Effector memory CD4-positive, alpha-beta T cell (primary cell): ENCODE measurements around the gene PLEKHN1.

Source experiments
- DNase-seq, 3 donors: peaks; one replicate each; pipeline ENCODE4 v3.0.0-alpha.2; 2020
- H3K27ac ChIP-seq: 2 replicates; pipeline ENCODE4 v1.7.0; 2013; ENCODE audit warnings: mild to moderate bottlenecking, low read length, moderate library complexity; ENCODE audit not compliant: insufficient read depth, poor library complexity, severe bottlenecking
- H3K27me3 ChIP-seq: replicated peaks from 2 replicates; pipeline ENCODE4 v1.7.0; 2013; ENCODE audit warnings: mild to moderate bottlenecking, low read length; ENCODE audit not compliant: insufficient read depth, control insufficient read depth, poor library complexity, severe bottlenecking
- H3K36me3 ChIP-seq: 2 replicates; pipeline ENCODE4 v1.7.0; 2013; ENCODE audit warnings: mild to moderate bottlenecking, low read length, moderate library complexity; ENCODE audit not compliant: control insufficient read depth, insufficient read depth
- H3K4me1 ChIP-seq: 2 replicates; pipeline ENCODE4 v1.7.0; 2013; ENCODE audit warnings: low read length, mild to moderate bottlenecking; ENCODE audit not compliant: control insufficient read depth, insufficient read depth, poor library complexity, severe bottlenecking
- H3K4me3 ChIP-seq: 2 replicates; pipeline ENCODE4 v1.7.0; 2013; ENCODE audit warnings: low read length, low read depth, mild to moderate bottlenecking; ENCODE audit not compliant: insufficient read depth, poor library complexity, severe bottlenecking
- H3K9me3 ChIP-seq: 2 replicates; pipeline ENCODE4 v1.7.0; 2013; ENCODE audit warnings: mild to moderate bottlenecking, low read length, moderate library complexity; ENCODE audit not compliant: control insufficient read depth

Gene PLEKHN1

GRCh38 chr1:930633-931138 is 35.6 kb upstream of the PLEKHN1 start:
- Histone ChIP-seq H3K27ac (no peak overlapping the region), H3K36me3 (no peaks in the 10 kb centered on the region), H3K27me3 (peaks cover 31% of the 10 kb centered on the region), H3K4me3 (no peak overlapping the region), H3K4me1 (peaks cover 3% of the 10 kb centered on the region), H3K9me3 (no peaks in the 10 kb centered on the region)
- no peak for DNase-seq

GRCh38 chr1:931380-932172 is 34.7 kb upstream of the PLEKHN1 start:
- H3K9me3 ChIP-seq: no peaks in the 10 kb centered on the region
- H3K4me1 ChIP-seq: no peaks in the 10 kb centered on the region
- no peak for DNase-seq
- H3K4me3 ChIP-seq: no peak overlapping the region
- no peak overlapping the region for H3K27ac ChIP-seq
- H3K36me3 ChIP-seq: no peaks in the 10 kb centered on the region
- peaks cover 27% of the 10 kb centered on the region for H3K27me3 ChIP-seq

GRCh38 chr1:932173-932510 is 34.1 kb upstream of the PLEKHN1 start:
- H3K27me3 ChIP-seq: peaks cover 25% of the 10 kb centered on the region
- no peaks in the 10 kb centered on the region for H3K4me1 ChIP-seq
- H3K4me3 ChIP-seq: no peak overlapping the region
- no peak overlapping the region for H3K27ac ChIP-seq
- DNase-seq: no peak
- no peaks in the 10 kb centered on the region for H3K36me3 ChIP-seq
- no peaks in the 10 kb centered on the region for H3K9me3 ChIP-seq

- peaks cover 20% of the 10 kb centered on the region for H3K27me3 ChIP-seq
- no peak overlapping the region for H3K4me3 ChIP-seq
These were observed 33.3 kb upstream of the PLEKHN1 start for GRCh38 chr1:932776-933602.

GRCh38 chr1:933603-933940 is 32.7 kb upstream of the PLEKHN1 start:
- H3K9me3 ChIP-seq: no peaks in the 10 kb centered on the region
- DNase-seq: no peak
- H3K4me1 ChIP-seq: no peaks in the 10 kb centered on the region
- H3K36me3 ChIP-seq: no peaks in the 10 kb centered on the region
- no peak overlapping the region for H3K27ac ChIP-seq
- H3K4me3 ChIP-seq: no peak overlapping the region
- H3K27me3 ChIP-seq: peaks cover 20% of the 10 kb centered on the region

More at GRCh38 chr1:932776-933602, 33.3 kb upstream of the PLEKHN1 start:
- no peak for DNase-seq
- Histone ChIP-seq H3K9me3 (no peaks in the 10 kb centered on the region), H3K36me3 (no peaks in the 10 kb centered on the region), H3K27ac (no peak overlapping the region), H3K4me1 (no peaks in the 10 kb centered on the region)

- Histone ChIP-seq H3K4me1 (no peaks in the 10 kb centered on the region), H3K27me3 (peaks cover 32% of the 10 kb centered on the region)
These were observed 31.1 kb upstream of the PLEKHN1 start for GRCh38 chr1:934991-935750.

GRCh38 chr1:935751-936231 is 30.5 kb upstream of the PLEKHN1 start:
- peaks cover 39% of the 10 kb centered on the region for H3K27me3 ChIP-seq
- H3K9me3 ChIP-seq: no peaks in the 10 kb centered on the region
- no peak for DNase-seq
- no peaks in the 10 kb centered on the region for H3K36me3 ChIP-seq
- H3K27ac ChIP-seq: no peak overlapping the region
- H3K4me1 ChIP-seq: peaks cover 6% of the 10 kb centered on the region
- H3K4me3 ChIP-seq: no peak overlapping the region

More at GRCh38 chr1:934991-935750, 31.1 kb upstream of the PLEKHN1 start:
- no peak overlapping the region for H3K4me3 ChIP-seq
- H3K9me3 ChIP-seq: no peaks in the 10 kb centered on the region
- H3K27ac ChIP-seq: no peak overlapping the region
- H3K36me3 ChIP-seq: no peaks in the 10 kb centered on the region
- no peak for DNase-seq

- H3K4me3 ChIP-seq: no peak overlapping the region
- H3K4me1 ChIP-seq: peaks cover 14% of the 10 kb centered on the region
- H3K27ac ChIP-seq: no peak overlapping the region
- no peak for DNase-seq
- no peaks in the 10 kb centered on the region for H3K36me3 ChIP-seq
- H3K9me3 ChIP-seq: no peaks in the 10 kb centered on the region
- peaks cover 47% of the 10 kb centered on the region for H3K27me3 ChIP-seq
These were observed 29.7 kb upstream of the PLEKHN1 start for GRCh38 chr1:936348-937264.

GRCh38 chr1:937521-937920 is 28.8 kb upstream of the PLEKHN1 start:
- H3K4me1 ChIP-seq: peaks cover 23% of the 10 kb centered on the region
- H3K27me3 ChIP-seq: peaks cover 55% of the 10 kb centered on the region
- no peaks in the 10 kb centered on the region for H3K36me3 ChIP-seq
- no peak overlapping the region for H3K27ac ChIP-seq
- DNase-seq: no peak
- H3K9me3 ChIP-seq: no peaks in the 10 kb centered on the region
- no peak overlapping the region for H3K4me3 ChIP-seq
